ENCODE data around the gene KCNC3.

The KCNC3 gene

DNA sequence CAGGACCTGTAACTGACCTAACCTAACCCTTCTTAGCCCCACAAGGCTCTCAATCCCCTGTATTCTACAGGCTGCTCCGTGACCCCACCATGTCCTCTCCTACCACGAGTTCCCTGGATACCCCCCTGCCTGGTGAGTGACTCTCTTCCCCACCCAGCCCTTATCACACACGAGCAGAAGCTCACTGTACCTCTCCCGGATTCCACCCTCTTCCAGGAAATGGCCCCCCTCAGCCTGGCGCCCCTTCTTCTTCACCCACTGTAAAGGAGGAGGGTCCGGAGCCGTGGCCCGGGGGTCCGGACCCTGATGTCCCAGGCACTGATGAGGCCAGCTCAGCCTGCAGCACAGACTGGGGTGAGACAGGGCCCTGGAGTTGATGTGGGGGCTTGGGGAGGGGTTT, 48.3 kb upstream of the KCNC3 start:
- Histone ChIP-seq H3F3A (ENCODE audit: low read depth) (no peaks in the 10 kb centered on the region), H3K36me3 (ENCODE audit: insufficient read depth, low read length) (peaks cover 28% of the 10 kb centered on the region; the same call in 1 of the 2 replicates), H3K4me2 (ENCODE audit: low read depth, low read length, poor library complexity, severe bottlenecking) (peak overlapping the region; percentile 51), H2AFZ (ENCODE audit: low read length) (no peak overlapping the region), H3K4me3 (ENCODE audit: low read length, poor library complexity, severe bottlenecking) (peak overlapping the region; percentile 95), H3K4me1 (ENCODE audit: insufficient read depth, low read length, poor library complexity, severe bottlenecking) (peaks cover 10% of the 10 kb centered on the region), H3K9ac (ENCODE audit: low read depth, low read length, poor library complexity, severe bottlenecking) (no peak overlapping the region), H3K9me3 (ENCODE audit: insufficient read depth, low read depth, low read length) (no peaks in the 10 kb centered on the region), H3K27me3 (ENCODE audit: insufficient read depth, low read length, poor library complexity, severe bottlenecking) (no peaks in the 10 kb centered on the region), H3K79me2 (ENCODE audit: insufficient read depth, low read length) (peaks cover 13% of the 10 kb centered on the region; the same call in 1 of the 2 replicates), H3K9me2 (replicated peaks; ENCODE audit: low read depth, low read length) (no peaks in the 10 kb centered on the region), H4K20me1 (ENCODE audit: insufficient read depth, low read length, poor library complexity, severe bottlenecking) (peaks cover 18% of the 10 kb centered on the region)
- TF ChIP-seq, protein P1, sequence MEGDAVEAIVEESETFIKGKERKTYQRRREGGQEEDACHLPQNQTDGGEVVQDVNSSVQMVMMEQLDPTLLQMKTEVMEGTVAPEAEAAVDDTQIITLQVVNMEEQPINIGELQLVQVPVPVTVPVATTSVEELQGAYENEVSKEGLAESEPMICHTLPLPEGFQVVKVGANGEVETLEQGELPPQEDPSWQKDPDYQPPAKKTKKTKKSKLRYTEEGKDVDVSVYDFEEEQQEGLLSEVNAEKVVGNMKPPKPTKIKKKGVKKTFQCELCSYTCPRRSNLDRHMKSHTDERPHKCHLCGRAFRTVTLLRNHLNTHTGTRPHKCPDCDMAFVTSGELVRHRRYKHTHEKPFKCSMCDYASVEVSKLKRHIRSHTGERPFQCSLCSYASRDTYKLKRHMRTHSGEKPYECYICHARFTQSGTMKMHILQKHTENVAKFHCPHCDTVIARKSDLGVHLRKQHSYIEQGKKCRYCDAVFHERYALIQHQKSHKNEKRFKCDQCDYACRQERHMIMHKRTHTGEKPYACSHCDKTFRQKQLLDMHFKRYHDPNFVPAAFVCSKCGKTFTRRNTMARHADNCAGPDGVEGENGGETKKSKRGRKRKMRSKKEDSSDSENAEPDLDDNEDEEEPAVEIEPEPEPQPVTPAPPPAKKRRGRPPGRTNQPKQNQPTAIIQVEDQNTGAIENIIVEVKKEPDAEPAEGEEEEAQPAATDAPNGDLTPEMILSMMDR (conservative IDR thresholded peaks at IDR 0.05; ENCODE audit: low read length): no peak
- no peak for TF ChIP-seq EZH2phosphoT487 (IDR thresholded peaks at IDR 0.05; ENCODE audit: borderline replicate concordance)

DNA sequence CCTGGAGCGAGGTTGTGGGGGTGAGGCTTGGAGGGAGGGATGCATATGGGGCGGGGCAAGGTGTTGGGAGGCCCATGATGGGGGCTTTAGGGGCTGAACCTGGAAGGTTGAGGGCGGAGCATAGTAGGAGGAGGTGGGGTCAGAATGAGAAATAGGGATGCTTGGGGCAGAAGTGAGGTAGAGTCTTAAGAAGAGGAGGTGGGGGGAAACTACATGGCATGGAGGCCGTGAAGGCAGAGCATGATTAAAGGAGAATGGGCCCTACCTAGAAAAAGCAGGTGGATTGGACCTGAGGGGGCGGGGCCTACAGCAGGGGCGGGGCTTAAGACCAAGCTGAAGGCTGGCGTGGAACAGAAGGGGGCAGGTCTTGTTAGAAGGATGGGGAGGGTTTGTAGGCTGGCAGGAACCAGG, 47.9 kb upstream of the KCNC3 start:
- H3K4me2 ChIP-seq (ENCODE audit: low read depth, low read length, poor library complexity, severe bottlenecking): peak overlapping the region; percentile 51
- TF ChIP-seq, protein P1 (conservative IDR thresholded peaks at IDR 0.05; ENCODE audit: low read length): no peak
- TF ChIP-seq EZH2phosphoT487 (IDR thresholded peaks at IDR 0.05; ENCODE audit: borderline replicate concordance): no peak
- H3K9me2 ChIP-seq (replicated peaks; ENCODE audit: low read depth, low read length): no peaks in the 10 kb centered on the region
- peaks cover 13% of the 10 kb centered on the region; the same call in 1 of the 2 replicates for H3K79me2 ChIP-seq (ENCODE audit: insufficient read depth, low read length)
- no peak overlapping the region for H3K9ac ChIP-seq (ENCODE audit: low read depth, low read length, poor library complexity, severe bottlenecking)
- H3K27me3 ChIP-seq (ENCODE audit: insufficient read depth, low read length, poor library complexity, severe bottlenecking): no peaks in the 10 kb centered on the region
- no peaks in the 10 kb centered on the region for H3K9me3 ChIP-seq (ENCODE audit: insufficient read depth, low read depth, low read length)
- no peak overlapping the region for H2AFZ ChIP-seq (ENCODE audit: low read length)
- no peaks in the 10 kb centered on the region for H3F3A ChIP-seq (ENCODE audit: low read depth)
- peaks cover 10% of the 10 kb centered on the region for H3K4me1 ChIP-seq (ENCODE audit: insufficient read depth, low read length, poor library complexity, severe bottlenecking)
- H4K20me1 ChIP-seq (ENCODE audit: insufficient read depth, low read length, poor library complexity, severe bottlenecking): peaks cover 18% of the 10 kb centered on the region
- peak overlapping the region; percentile 95 for H3K4me3 ChIP-seq (ENCODE audit: low read length, poor library complexity, severe bottlenecking)
- H3K36me3 ChIP-seq (ENCODE audit: insufficient read depth, low read length): peaks cover 28% of the 10 kb centered on the region; the same call in 1 of the 2 replicates

DNA sequence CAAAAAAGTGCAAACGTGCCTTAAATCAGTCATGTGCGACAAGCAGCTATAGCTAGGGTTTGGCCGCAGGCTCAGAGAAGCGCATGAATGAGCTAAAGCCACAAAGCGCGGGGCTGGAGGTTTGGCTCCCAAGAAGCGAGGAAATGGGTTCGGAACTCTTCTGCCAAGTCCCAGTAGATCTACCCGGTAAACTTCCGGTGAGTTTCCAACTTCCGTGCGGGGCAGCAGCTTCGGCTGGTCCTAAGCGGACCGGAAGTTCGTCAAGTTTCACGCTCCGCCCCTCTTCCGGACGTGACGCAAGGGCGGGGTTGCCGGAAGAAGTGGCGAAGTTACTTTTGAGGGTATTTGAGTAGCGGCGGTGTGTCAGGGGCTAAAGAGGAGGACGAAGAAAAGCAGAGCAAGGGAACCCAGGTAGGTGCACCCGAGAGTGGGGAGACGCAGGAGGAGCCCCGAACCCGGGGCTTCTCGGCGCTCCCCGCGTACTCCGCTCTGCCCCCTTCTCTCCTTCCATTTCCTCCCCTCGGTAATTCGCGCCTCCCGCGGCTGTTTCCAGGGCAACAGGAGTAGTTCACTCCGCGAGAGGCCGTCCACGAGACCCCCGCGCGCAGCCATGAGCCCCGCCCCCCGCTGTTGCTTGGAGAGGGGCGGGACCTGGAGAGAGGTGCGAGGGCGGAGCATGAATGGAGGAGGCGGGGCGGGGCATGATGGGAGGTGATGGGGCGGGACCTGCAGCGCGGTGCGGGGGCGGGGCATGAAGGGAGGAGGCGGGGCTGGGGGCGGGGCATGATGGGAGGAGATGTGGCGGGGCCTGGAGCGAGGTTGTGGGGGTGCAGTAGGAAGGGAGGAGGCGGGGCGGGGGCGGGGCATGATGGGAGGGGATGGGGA, 47.2 kb upstream of the KCNC3 start, which contains the start of gene NR1H2:
Gene NR1H2, plus strand, starts transcription at position 292 of the 885 bp plus-strand sequence. CDS start 1,149 bp downstream, outside the sequence.
- H3K27me3 ChIP-seq (ENCODE audit: insufficient read depth, low read length, poor library complexity, severe bottlenecking): no peaks in the 10 kb centered on the region
- peaks cover 24% of the 10 kb centered on the region; the same call in 1 of the 2 replicates for H3K36me3 ChIP-seq (ENCODE audit: insufficient read depth, low read length)
- H3K79me2 ChIP-seq (ENCODE audit: insufficient read depth, low read length): peaks cover 13% of the 10 kb centered on the region; the same call in 1 of the 2 replicates
- peak within 1 kb of the TSS; percentile 86 for H3K9ac ChIP-seq (ENCODE audit: low read depth, low read length, poor library complexity, severe bottlenecking)
- H2AFZ ChIP-seq (ENCODE audit: low read length): peak within 1 kb of the TSS; percentile 93
- H3K9me2 ChIP-seq (replicated peaks; ENCODE audit: low read depth, low read length): no peaks in the 10 kb centered on the region
- TF ChIP-seq, protein P1 (conservative IDR thresholded peaks at IDR 0.05; ENCODE audit: low read length): no peak
- TF ChIP-seq EZH2phosphoT487 (IDR thresholded peaks at IDR 0.05; ENCODE audit: borderline replicate concordance): no peak
- no peaks in the 10 kb centered on the region for H3F3A ChIP-seq (ENCODE audit: low read depth)
- H3K9me3 ChIP-seq (ENCODE audit: insufficient read depth, low read depth, low read length): no peaks in the 10 kb centered on the region
- peak within 1 kb of the TSS; percentile 95 for H3K4me3 ChIP-seq (ENCODE audit: low read length, poor library complexity, severe bottlenecking)
- H4K20me1 ChIP-seq (ENCODE audit: insufficient read depth, low read length, poor library complexity, severe bottlenecking): peaks cover 18% of the 10 kb centered on the region
- H3K4me2 ChIP-seq (ENCODE audit: low read depth, low read length, poor library complexity, severe bottlenecking): peak within 1 kb of the TSS; percentile 61
- H3K4me1 ChIP-seq (ENCODE audit: insufficient read depth, low read length, poor library complexity, severe bottlenecking): peaks cover 10% of the 10 kb centered on the region

Data from Loucy (cell line).